ENCODE data around the gene TIE1.

DNA sequence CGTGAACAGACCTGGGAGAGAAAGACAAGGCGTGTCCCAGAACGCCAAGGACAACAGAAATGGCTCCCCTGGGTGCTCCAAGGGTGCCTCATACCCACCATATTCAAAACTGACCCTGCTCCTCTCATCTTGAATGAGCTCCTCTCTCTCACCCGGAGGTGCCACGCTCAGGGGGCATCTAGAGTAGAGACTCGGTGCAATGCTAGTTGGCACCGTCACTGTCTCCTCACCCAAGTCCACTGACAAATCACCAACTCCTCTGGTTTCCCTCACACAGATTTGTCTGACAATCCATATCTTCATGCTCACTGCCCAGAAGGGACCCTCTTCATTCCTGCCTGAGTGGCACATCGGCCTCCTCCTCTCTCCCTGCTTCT lies 26.0 kb upstream of the TIE1 start:
- no peak for TF ChIP-seq EZH2 (IDR thresholded peaks at IDR 0.05; ENCODE audit: low read length, missing control alignments)
- TF ChIP-seq, protein P1, sequence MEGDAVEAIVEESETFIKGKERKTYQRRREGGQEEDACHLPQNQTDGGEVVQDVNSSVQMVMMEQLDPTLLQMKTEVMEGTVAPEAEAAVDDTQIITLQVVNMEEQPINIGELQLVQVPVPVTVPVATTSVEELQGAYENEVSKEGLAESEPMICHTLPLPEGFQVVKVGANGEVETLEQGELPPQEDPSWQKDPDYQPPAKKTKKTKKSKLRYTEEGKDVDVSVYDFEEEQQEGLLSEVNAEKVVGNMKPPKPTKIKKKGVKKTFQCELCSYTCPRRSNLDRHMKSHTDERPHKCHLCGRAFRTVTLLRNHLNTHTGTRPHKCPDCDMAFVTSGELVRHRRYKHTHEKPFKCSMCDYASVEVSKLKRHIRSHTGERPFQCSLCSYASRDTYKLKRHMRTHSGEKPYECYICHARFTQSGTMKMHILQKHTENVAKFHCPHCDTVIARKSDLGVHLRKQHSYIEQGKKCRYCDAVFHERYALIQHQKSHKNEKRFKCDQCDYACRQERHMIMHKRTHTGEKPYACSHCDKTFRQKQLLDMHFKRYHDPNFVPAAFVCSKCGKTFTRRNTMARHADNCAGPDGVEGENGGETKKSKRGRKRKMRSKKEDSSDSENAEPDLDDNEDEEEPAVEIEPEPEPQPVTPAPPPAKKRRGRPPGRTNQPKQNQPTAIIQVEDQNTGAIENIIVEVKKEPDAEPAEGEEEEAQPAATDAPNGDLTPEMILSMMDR (conservative IDR thresholded peaks at IDR 0.05 in 1 of 2, IDR thresholded peaks at IDR 0.05 in 1 of 2; ENCODE audit: low read depth in 1 of 2, low read length in 2 of 2): no peak
